Lower lobe of right lung (tissue), 2 donors: ENCODE measurements around the gene CACNA1I. TPM values are rescaled to one million over a fixed set of nuclear protein-coding genes. Genes with fewer than 3 reads are reported as not detected.

Experiments
- ATAC-seq, 2 donors: fragments of 200-7000 bp; cut with Tn5 transposase; one replicate each; pipeline ENCODE4 v1.9.1; 2020 to 2022; ENCODE audit warnings: mild to moderate bottlenecking in 2 of 2, moderate library complexity in 2 of 2
- DNase-seq: peaks from one replicate; pipeline ENCODE4 v3.0.0-alpha.2; 2020
- H3K27ac ChIP-seq: fragments of 200-600 bp; one replicate; pipeline ENCODE4 v1.8.0; 2022
- H3K27me3 ChIP-seq: fragments of 200-600 bp; one replicate; pipeline ENCODE4 v1.8.0; 2022; ENCODE audit warnings: low read depth
- H3K36me3 ChIP-seq: fragments of 200-600 bp; one replicate; pipeline ENCODE4 v1.8.0; 2022; ENCODE audit warnings: mild to moderate bottlenecking
- H3K4me1 ChIP-seq: fragments of 200-600 bp; one replicate; pipeline ENCODE4 v1.8.0; 2022
- H3K4me3 ChIP-seq: fragments of 200-600 bp; one replicate; pipeline ENCODE4 v1.8.0; 2022; ENCODE audit warnings: mild to moderate bottlenecking
- H3K9me3 ChIP-seq: fragments of 200-600 bp; one replicate; pipeline ENCODE4 v1.8.0; 2022
- CTCF ChIP-seq: fragments of 200-600 bp; IDR thresholded peaks from one replicate; pipeline ENCODE4 v1.8.0; 2022; ENCODE audit warnings: antibody characterized with exemption, mild to moderate bottlenecking
- intact Hi-C: fragments of 100-400 bp; cut with DNase I; formaldehyde crosslinking; loops from one replicate; pipeline ENCODE4 v1.11.0; 2022
- total RNA-seq: library from RNA; stranded (reverse); fragmentation: NEBNext Ultra II Directional; extraction: Animal tissue kit (Norgen Biotek cat#: 25700); gene quantifications from one replicate; pipeline ENCODE4 v1.2.1, GENCODE V29; 2021
- donor health status: DM: no; HTN: yes; CAD: no; lungs with severe emphysema.

CACNA1I gene
- total RNA-seq, 1 donor from 2014 or later, result 0.21 TPM

DNA sequence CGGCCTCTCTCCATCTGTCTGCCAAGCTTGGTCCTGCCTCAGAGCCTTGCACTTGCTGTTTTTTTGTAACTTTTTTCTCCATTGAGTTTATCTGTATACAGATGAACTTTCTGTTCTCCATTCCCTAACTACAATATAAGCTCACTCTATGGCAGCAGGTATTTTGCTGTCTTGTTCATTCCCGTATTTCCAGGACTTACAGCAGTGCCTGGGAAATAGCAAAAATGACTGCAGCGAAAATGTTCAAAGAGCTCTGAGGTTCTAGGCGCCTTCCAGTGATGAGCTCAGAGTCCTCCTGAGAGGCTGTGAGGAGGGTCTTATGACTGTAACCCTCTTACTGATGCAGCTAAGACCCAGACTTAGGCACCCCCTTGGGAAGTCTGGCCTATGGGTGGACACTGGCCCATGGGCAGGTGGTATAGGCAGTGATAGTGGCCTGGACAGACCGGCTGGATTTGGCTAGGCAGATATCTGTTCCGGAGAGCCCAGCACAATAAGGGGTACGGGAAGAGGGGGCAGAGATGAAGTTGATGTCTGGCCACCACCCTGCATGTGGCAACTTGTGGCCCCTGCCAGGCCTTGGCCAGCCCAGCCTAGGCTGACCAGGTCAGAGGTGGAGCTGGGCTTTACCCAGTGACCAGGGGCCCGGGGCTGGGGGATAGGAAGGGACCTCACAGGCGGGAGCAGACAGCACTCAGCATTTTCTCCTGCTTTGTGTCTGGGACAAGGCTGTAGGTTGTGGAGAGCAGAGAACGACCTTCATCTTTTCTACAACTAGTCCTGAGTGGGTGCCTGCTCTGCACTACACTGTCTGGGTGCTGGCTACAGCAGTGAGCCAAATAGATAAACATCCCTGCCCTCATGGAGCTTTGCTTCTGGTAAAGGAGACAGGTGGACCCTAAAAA lies 45.5 kb upstream of the CACNA1I start:
- Histone ChIP-seq H3K4me3 (no peak overlapping the region), H3K27me3 (no peaks in the 10 kb centered on the region), H3K36me3 (peaks cover 74% of the 10 kb centered on the region), H3K4me1 (peaks cover 85% of the 10 kb centered on the region), H3K27ac (peak overlapping the region; percentile 31), H3K9me3 (no peaks in the 10 kb centered on the region)
- TF ChIP-seq CTCF, result no peak
- intact Hi-C loops, result no loop called here
- ATAC-seq (no peak), DNase-seq (peak; percentile 40)

DNA sequence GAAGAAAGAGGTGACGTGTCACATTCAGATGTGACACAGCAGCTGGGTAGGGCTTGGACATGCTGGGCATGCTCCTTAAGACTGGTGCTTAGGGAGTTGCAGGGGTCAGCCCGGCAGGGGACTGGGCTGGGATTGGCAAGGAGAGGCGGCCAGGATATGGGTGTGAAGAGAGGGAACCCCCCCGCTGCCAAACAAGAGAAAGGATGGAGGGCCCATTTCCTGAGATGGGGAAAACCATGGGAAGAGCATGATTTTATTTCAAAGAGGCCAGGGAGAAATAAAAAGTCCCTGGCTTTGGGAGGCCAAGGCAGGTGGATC lies 44.9 kb upstream of the CACNA1I start:
- TF ChIP-seq CTCF, result no peak
- peaks cover 78% of the 10 kb centered on the region for H3K36me3 ChIP-seq
- H3K9me3 ChIP-seq, result no peaks in the 10 kb centered on the region
- DNase-seq (peak; percentile 38), ATAC-seq (no peak)
- intact Hi-C loops, result no loop called here
- H3K27ac ChIP-seq, result no peak overlapping the region
- peaks cover 91% of the 10 kb centered on the region for H3K4me1 ChIP-seq
- H3K27me3 ChIP-seq, result no peaks in the 10 kb centered on the region
- no peak overlapping the region for H3K4me3 ChIP-seq

GRCh38 chr22:39526736-39527171 lies 43.8 kb upstream of the CACNA1I start:
- no peak for ATAC-seq
- intact Hi-C loops, result no loop called here
- Histone ChIP-seq H3K4me3 (no peak overlapping the region), H3K9me3 (no peaks in the 10 kb centered on the region), H3K36me3 (peaks cover 76% of the 10 kb centered on the region), H3K27ac (no peak overlapping the region), H3K4me1 (peaks cover 97% of the 10 kb centered on the region), H3K27me3 (no peaks in the 10 kb centered on the region)
- TF ChIP-seq CTCF, result no peak
- peak; percentile 57 for DNase-seq

DNA sequence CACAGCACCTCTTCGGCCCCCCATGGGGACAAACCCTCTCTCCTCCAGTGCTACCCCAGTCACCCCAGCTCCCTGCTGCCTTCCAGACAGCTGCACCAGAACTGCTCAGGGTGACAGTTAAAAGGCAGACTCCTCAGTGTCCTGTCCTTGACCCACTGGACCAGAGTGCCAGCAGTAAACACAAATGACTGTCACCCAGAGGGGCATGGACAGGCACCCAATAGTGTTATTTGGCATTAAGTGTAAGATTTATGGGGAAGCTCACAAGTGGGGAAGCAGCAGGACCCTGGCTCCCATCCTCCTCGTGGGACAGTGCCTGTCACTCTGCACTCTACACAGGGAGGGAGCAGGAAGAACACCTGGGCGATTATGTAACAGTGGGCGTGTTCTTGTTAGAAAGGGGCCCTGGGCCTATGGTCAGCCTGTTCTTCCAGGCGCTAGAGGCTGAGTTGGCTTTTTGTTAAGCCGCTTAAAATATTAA lies 43.0 kb upstream of the CACNA1I start:
- ATAC-seq (peak in 1 of 2 donors; percentile 17), DNase-seq (peak; percentile 50)
- intact Hi-C loops, result no loop called here
- no peaks in the 10 kb centered on the region for H3K27me3 ChIP-seq
- H3K36me3 ChIP-seq, result peaks cover 69% of the 10 kb centered on the region
- no peaks in the 10 kb centered on the region for H3K9me3 ChIP-seq
- TF ChIP-seq CTCF, result no peak
- H3K4me3 ChIP-seq, result no peak overlapping the region
- no peak overlapping the region for H3K27ac ChIP-seq
- peaks cover 93% of the 10 kb centered on the region for H3K4me1 ChIP-seq

DNA sequence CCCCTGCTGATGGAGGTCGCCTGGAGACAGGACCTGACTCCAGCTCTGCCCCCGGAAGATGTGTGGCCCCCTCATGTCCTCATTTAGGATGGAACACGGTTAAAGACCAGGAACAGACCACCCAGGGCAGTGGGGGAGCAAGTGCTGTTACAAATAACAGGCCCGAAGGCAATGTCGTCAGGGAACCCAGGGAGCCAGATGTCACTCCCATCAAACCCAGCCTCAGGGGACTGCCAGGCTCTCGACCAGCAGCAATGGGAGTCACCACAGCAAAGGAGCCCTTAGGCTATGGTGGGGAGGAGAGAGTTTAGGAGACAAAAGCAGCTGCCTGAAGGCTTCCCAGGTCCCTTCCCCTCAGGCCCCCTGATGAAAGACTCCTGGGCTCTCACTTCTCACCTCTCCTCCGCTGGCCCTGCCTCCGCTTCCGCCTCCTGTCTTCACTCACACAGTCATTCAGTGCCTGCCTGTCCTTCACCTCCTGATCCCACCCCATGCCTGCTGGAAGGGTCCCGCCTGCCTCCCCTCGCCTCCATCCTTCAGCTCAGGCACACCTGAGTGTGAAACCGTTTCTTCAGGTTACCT lies 42.4 kb upstream of the CACNA1I start:
- ATAC-seq (no peak), DNase-seq (peak; percentile 42)
- Histone ChIP-seq H3K27me3 (no peaks in the 10 kb centered on the region), H3K27ac (peak overlapping the region; percentile 50), H3K36me3 (peaks cover 62% of the 10 kb centered on the region), H3K4me3 (peak overlapping the region; percentile 30), H3K9me3 (no peaks in the 10 kb centered on the region), H3K4me1 (peaks cover 86% of the 10 kb centered on the region)
- intact Hi-C loops, result no loop called here
- TF ChIP-seq CTCF, result no peak
